GM12892 (cell line): ENCODE data around the gene GP1BB.

ENCODE experiments used
- POLR2A ChIP-seq: IDR thresholded peaks from 2 replicates; pipeline ENCODE4 v1.6.1; 2011; ENCODE audit warnings: low read depth, low read length, control low read depth
- POLR2AphosphoS5 ChIP-seq: IDR thresholded peaks from 2 replicates; pipeline ENCODE4 v1.6.1; 2011; ENCODE audit warnings: low read depth, low read length, control low read depth
- TAF1 ChIP-seq: IDR thresholded peaks from 2 replicates; pipeline ENCODE4 v1.6.1; 2011; ENCODE audit warnings: low read depth, mild to moderate bottlenecking, control low read depth, low read length, borderline replicate concordance

GRCh38 chr22:19766240-19766510 lies 42.8 kb downstream of the GP1BB start:
- TF ChIP-seq POLR2A (no peak), POLR2AphosphoS5 (no peak), TAF1 (no peak)
